Activated CD4-positive, alpha-beta T cell treated with anti-CD3 and anti-CD28 coated beads, Interleukin-2, amount 50 U/mL, for 4 hours (primary cell): ENCODE data around the gene RPRML.
A peak's percentile ranks its signal among the peaks of the same experiment; 100 is the strongest.

Source experiments
- DNase-seq, 2 experiments: peaks; one replicate each; pipeline ENCODE4 v3.0.0-alpha.2; 2020

RPRML gene

DNA sequence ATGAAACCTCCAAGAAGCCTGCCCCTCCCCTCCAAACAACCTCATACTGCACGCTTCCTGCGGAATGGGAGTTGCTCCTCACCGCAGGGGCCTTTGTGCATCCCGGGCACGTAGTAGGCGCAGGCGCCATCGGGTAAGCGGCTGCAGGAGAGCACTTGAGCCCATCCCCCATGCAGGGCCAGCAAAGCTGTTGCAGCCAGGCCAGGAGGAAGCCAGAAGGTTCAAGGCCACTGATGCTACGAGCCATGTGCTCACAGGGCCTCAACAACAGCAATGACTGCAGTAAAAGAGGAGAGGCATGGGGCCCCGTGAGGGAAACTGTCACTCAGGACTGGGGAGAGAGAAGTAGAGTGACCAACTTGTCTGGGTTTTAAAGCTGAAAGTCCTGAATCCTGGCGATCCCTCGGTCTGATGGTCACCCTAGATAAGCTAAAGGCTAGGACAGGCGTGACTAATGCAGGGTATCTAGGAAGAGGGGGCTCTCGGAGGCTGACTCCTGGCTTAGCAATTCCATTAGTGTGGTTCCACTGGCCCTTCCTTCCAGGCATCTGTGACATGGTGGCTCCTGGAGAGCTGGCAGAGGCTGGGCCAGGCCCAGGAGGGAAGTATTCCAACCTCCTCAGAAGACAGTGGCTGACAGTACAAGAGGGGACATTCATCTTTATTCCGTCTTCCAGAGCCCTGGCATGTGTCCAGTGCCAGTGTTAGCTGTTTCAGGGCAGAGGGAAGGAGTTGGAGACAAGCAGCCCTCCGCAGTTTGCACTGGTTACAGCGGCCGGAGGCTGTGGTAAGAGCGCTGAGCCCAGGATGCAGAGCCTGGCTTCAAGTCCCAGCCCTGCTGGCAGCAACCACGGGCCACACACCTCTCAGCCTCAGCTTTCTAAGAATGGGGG is 35.3 kb downstream of the RPRML start:
- DNase-seq, result no peak

DNA sequence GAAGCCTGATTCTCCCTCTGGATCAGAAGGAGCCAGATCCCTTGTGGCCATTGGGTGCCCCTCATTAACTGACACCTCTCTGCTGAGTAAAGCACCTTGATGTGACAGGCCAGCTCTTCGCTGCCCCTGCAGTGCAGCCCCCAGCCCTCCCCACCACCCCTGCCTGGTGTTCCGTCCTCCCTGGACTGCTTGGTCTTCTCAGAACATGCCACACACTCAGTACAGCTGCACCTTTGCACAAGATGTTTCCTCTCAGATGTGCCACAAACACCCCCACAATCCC is 35.9 kb downstream of the RPRML start:
- DNase-seq, result no peak

DNA sequence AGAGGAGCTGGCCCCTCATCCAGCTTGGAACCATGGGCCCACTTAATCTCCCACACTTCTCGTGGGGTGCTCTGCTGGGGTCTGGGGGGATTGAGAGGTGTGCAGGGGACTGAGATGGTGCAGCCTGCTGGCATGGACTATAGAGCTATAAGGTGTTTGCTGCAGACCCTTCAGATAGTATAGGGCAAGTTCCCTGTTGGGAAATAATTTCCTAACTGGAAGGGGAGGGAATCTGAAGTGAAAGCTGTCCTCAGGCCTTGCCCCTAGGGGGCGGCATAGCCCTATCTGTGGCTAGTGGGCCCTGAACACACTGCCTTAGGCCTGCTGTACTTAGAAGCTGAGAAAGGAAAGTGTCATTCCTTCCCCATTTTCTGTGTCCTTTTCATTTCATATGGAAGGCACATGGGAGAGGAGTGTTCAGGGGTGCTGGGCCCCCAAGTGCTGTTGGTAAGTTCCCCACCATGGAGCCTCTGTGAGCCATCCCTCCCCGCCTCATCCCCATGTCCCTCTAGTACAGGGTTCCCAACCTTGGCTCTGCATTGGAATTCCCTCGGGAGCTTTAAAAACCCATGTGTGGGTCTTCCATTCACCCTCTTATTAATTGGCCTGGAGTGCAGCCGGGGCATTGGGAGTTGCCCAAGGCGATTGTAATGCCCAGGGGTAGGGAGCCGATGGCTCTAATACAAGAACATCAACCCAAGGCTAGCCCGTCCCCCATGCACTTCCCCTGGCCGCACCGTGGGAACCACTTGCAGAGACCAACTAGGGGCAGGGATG is 36.4 kb downstream of the RPRML start:
- peak; percentile 23 to 38 for DNase-seq

DNA sequence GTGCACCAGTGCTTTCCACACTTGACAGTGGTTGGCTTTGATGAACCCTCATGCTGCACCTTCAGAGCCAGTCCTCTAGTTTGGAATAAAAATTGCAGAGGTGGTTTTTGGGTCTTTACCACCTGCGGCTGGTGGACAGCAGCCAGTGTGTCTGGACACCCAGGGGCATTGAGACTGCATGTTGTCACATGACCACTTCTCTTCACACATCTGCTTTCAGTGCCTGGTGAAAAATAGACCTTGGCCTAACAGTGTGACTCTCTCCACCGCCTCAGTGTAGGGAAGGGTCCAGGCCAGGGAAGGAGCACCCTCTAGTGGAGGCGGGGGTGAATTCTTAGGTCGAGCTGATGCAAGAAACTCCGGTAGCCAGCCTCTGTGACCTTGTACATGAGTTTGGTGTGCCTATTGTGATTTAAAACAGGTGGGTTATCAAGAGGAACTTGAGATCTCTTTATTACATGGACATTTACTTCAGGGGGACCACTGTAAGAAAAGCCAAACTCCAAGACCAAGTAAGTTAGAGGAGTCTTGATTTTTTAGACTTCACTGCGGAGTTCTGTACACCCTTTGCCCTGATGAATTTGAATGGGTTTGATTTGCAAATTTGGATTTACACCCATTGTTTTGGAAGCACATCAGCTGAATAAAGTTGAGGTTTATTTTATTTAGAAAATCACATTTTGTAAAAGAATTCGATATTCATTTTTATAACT is 38.2 kb downstream of the RPRML start:
- DNase-seq, result peak; percentile 60 to 66

DNA sequence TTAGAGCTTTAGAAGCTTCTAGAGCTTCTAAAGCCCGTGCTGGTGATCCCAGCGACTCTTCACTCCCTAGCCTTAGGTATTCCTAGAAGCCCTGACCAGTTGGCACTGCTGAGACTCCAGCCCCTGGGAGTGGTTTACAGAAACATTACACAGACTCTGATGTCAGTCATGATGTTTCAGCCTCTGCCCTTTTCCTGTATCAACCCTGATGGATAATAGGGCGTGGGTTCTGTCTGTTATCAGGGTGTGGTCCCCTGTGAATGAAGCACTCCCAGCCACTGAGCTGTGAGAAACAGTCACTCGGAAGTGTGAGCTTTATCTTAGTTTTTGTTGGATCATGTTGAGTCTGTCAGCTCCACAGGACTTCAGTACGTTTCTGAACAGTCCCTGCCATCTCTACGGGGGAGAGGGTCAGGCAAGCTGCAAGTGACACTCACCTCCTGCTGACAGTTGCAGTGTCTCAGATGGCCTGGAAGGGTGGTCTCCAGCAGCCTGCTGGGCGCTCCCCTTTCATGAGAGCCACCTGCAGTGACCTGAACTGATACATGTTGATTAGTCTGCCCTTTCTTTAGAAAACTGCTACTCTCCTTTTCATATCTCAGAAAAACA is 43.3 kb downstream of the RPRML start:
- no peak for DNase-seq

DNA sequence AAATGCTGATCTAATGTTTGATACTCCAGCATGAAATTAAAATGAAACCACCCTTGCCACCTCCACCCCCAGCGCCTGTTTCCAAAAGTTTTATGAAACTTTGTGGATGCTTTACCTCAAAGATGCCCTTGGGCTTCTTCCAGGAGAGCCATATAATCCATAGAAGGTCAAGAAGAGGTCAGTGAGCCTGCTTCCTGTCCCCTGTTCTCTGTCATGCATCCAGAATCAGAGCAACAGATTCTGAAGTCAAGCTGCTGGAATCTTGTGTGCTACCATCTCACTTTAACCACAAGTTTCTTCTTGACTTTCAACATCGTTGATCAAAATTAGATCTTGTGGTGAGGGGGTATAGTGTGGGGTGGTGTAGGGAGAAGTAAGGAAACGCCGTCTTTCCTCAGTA is 47.5 kb downstream of the RPRML start:
- DNase-seq, result no peak

DNA sequence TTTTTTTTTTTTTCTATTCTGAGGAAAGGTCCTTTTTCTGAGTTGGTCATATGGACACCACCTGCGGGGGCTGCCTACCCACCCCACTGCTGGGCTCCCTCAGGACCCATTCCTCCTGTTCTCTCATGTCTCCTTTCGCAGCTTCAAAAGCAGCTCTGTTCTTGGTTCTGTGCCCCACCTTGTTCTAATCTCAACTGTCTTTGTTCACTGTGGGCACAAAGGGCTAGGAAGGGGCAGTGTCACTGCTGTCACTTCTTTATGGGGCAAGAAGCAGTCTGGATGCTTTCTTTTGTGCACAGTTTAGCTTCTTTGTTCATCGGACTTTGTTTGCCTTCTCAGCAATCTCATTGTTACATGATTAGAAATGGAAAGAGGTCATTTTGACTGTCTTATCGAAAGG is 49.0 kb downstream of the RPRML start:
- DNase-seq, result no peak

DNA sequence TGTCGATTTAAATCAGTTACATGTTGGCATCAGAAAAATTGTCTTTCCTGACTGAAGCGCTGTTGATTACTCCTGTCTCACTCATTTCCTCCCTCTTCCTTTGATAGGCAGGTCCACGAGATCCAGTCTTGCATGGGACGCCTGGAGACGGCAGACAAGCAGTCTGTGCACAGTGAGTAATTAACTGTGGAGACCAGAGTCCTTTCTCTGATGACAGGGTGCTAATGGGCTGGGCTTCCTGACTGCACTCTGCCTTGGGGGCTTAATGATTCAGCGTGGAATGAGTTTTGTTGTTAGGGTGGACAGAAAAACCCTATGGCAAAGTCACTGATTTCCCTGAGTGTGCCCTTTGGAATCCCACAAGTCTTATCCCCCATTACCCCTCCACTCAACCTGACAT is 49.6 kb downstream of the RPRML start:
- no peak for DNase-seq

DNA sequence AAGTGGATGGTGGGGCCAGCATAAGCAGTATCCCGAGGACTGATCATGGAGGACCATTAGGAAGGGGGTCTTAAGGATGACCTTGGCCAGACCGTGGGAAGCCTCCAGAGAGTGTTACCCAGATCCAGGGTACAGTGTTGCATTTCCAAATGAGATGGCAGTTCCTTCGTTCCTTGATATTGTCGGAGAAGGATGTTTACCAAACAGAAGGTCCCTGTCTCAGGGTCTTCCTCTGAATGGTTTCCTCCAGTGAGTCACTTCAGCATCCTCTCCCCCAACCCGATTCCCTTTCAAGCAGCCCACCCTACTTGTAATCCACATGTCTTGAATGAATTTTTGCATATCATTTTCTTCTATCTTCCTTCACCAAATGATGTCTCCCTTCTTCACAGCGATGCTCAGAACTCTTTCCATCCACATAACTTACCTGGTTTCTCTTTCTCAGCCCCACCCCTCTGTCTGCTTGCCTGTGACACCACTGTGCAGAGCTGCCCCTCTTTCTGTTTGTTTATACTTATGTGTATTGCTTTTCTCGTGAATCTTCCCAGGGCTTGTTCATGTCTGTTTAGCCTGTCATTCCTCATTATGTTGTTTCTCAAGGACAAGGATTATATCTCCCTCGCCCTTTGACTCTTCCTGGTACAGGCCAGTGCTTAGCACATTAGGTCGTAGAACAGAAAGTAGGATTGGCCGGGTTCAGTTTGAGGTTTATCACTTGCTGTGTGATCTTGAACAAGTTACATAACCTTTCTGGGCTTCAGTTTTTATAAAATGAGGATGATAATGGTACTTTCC is 50.4 kb downstream of the RPRML start:
- no peak for DNase-seq
